Measurements from ENCODE around the gene UBE2V1. TPM values are rescaled to one million over a fixed set of nuclear protein-coding genes. Genes with fewer than 3 reads are reported as not detected.

Gene UBE2V1
- total RNA-seq, 1 experiment from 2014 or later, result 203 TPM

GRCh38 chr20:50115041-50115512 lies 2.1 kb upstream of the UBE2V1 start:
- BruUV-seq (replicated peaks), result no TSS peak
- Histone ChIP-seq H3K4me1 (ENCODE audit: insufficient read depth, low read length, poor library complexity, severe bottlenecking) (peaks cover 30% of the 10 kb centered on the region), H3K9me3 (ENCODE audit: low read depth, low read length, poor library complexity, severe bottlenecking) (no peaks in the 10 kb centered on the region), H3K4me3 (ENCODE audit: low read depth, low read length, poor library complexity, severe bottlenecking) (peak overlapping the region; percentile 51), H3K36me3 (ENCODE audit: insufficient read depth, low read length, poor library complexity, severe bottlenecking) (peaks cover 3% of the 10 kb centered on the region), H3K27ac (ENCODE audit: low read depth, low read length, poor library complexity, severe bottlenecking) (peak overlapping the region; percentile 64), H3K27me3 (replicated peaks; ENCODE audit: insufficient read depth, low read depth, low read length, poor library complexity) (no peaks in the 10 kb centered on the region)
- no peak for TF ChIP-seq CTCF (conservative IDR thresholded peaks at IDR 0.05; ENCODE audit: low read depth, low read length)
- TF ChIP-seq EZH2 (IDR thresholded peaks at IDR 0.05; ENCODE audit: borderline replicate concordance, low read depth, low read length, poor library complexity, severe bottlenecking), result no peak
- CTCF ChIA-PET, result interaction anchor here (1.2 kb wide), 1 partner anchor 64 kb away, joined by 10 read pairs; no protein-coding TSS in a partner anchor
- POLR2A ChIA-PET (ENCODE audit: low non-redundant PET), result interaction anchor here (0.5 to 0.7 kb wide), 2 partner anchors 74 to 180 kb away, joined by 3 to 12 read pairs; no protein-coding TSS in a partner anchor
- DNase-seq (ENCODE audit: low spot score), result no peak
- intact Hi-C loops (cut with micrococcal nuclease; ENCODE audit: unreplicated experiment), result no loop called here

GRCh38 chr20:50113420-50114224 lies 672 bp upstream of the UBE2V1 start:
- H3K36me3 ChIP-seq (ENCODE audit: insufficient read depth, low read length, poor library complexity, severe bottlenecking), result peaks cover 3% of the 10 kb centered on the region
- CTCF ChIA-PET, result no interaction called here
- no peak for DNase-seq (ENCODE audit: low spot score)
- H3K27ac ChIP-seq (ENCODE audit: low read depth, low read length, poor library complexity, severe bottlenecking), result peak overlapping the region; percentile 94
- peak overlapping the region; percentile 89 for H3K4me3 ChIP-seq (ENCODE audit: low read depth, low read length, poor library complexity, severe bottlenecking)
- H3K9me3 ChIP-seq (ENCODE audit: low read depth, low read length, poor library complexity, severe bottlenecking), result no peaks in the 10 kb centered on the region
- BruUV-seq (replicated peaks), result TSS peak; percentile 94
- intact Hi-C loops (cut with micrococcal nuclease; ENCODE audit: unreplicated experiment), result no loop called here
- POLR2A ChIA-PET (ENCODE audit: low non-redundant PET), result interaction anchor here (0.7 kb wide), 1 partner anchor 336 kb away, joined by 12 read pairs; no protein-coding TSS in a partner anchor
- H3K4me1 ChIP-seq (ENCODE audit: insufficient read depth, low read length, poor library complexity, severe bottlenecking), result peaks cover 35% of the 10 kb centered on the region
- H3K27me3 ChIP-seq (replicated peaks; ENCODE audit: insufficient read depth, low read depth, low read length, poor library complexity), result no peaks in the 10 kb centered on the region
- TF ChIP-seq CTCF (conservative IDR thresholded peaks at IDR 0.05; ENCODE audit: low read depth, low read length), result no peak
- no peak for TF ChIP-seq EZH2 (IDR thresholded peaks at IDR 0.05; ENCODE audit: borderline replicate concordance, low read depth, low read length, poor library complexity, severe bottlenecking)

- Histone ChIP-seq H3K27me3 (replicated peaks; ENCODE audit: insufficient read depth, low read depth, low read length, poor library complexity) (no peaks in the 10 kb centered on the region), H3K9me3 (ENCODE audit: low read depth, low read length, poor library complexity, severe bottlenecking) (no peaks in the 10 kb centered on the region), H3K4me1 (ENCODE audit: insufficient read depth, low read length, poor library complexity, severe bottlenecking) (peaks cover 43% of the 10 kb centered on the region), H3K4me3 (ENCODE audit: low read depth, low read length, poor library complexity, severe bottlenecking) (peak overlapping the region; percentile 89), H3K27ac (ENCODE audit: low read depth, low read length, poor library complexity, severe bottlenecking) (peak overlapping the region; percentile 94), H3K36me3 (ENCODE audit: insufficient read depth, low read length, poor library complexity, severe bottlenecking) (peaks cover 3% of the 10 kb centered on the region)
- intact Hi-C loops (cut with micrococcal nuclease; ENCODE audit: unreplicated experiment), result no loop called here
- DNase-seq (ENCODE audit: low spot score), result no peak
- ChIA-PET CTCF (no interaction called here), POLR2A (ENCODE audit: low non-redundant PET) (interaction anchor here (0.6 kb wide), 1 partner anchor 142 kb away, joined by 3 read pairs; no protein-coding TSS in a partner anchor)
- BruUV-seq (replicated peaks), result TSS peak; percentile 39
- TF ChIP-seq CTCF (conservative IDR thresholded peaks at IDR 0.05; ENCODE audit: low read depth, low read length), result no peak
- no peak for TF ChIP-seq EZH2 (IDR thresholded peaks at IDR 0.05; ENCODE audit: borderline replicate concordance, low read depth, low read length, poor library complexity, severe bottlenecking)
These were observed 988 bp downstream of the UBE2V1 start for GRCh38 chr20:50111829-50112495.
